Muscle layer of duodenum (tissue), 2 donors: Measurements from ENCODE around the gene SLC17A4.

Experiments used
- H3K27ac ChIP-seq: one replicate; pipeline ENCODE4 v1.7.0; 2013; ENCODE audit warnings: mild to moderate bottlenecking, low read length
- H3K27me3 ChIP-seq: one replicate; pipeline ENCODE4 v1.7.0; 2013; ENCODE audit warnings: low read depth, mild to moderate bottlenecking, control low read depth, low read length
- H3K36me3 ChIP-seq, 2 donors: one replicate each; pipeline ENCODE4 v1.7.0; 2013; ENCODE audit warnings: low read length in 2 of 2, control low read depth in 1 of 2, mild to moderate bottlenecking in 1 of 2; ENCODE audit not compliant: insufficient read depth in 2 of 2, control insufficient read depth in 1 of 2
- H3K4me1 ChIP-seq, 2 donors: one replicate each; pipeline ENCODE4 v1.7.0; 2013; ENCODE audit warnings: low read length in 2 of 2, mild to moderate bottlenecking in 2 of 2, control low read depth in 1 of 2, moderate library complexity in 1 of 2; ENCODE audit not compliant: insufficient read depth in 2 of 2, control insufficient read depth in 1 of 2
- H3K4me3 ChIP-seq, 2 donors: one replicate each; pipeline ENCODE4 v1.7.0; 2013; ENCODE audit warnings: low read length in 2 of 2, low read depth in 1 of 2, mild to moderate bottlenecking in 1 of 2
- H3K9me3 ChIP-seq, 2 donors: one replicate each; pipeline ENCODE4 v1.7.0; 2013; ENCODE audit warnings: low read length in 2 of 2, control low read depth in 1 of 2, mild to moderate bottlenecking in 1 of 2; ENCODE audit not compliant: control insufficient read depth in 1 of 2
- donor health status: healthy.

Gene SLC17A4

DNA sequence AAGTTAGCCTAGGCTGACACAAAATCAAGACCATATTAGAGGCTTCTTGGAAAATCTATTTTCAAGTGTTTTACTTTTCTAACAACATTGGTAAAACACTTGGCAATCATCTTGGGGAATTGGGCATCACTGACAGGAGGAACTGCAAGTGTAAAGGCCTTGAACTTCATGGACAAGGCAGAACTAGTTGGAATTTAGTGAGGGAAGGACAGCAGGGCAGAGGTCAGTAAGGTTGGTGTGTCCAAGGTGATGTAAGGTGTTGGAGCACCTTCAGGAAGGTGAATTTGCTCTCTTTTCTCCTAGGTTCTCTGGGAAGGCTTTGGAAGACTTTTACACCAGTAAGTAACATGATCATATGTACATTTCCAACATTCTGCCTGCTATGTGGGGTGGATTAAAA, 1.5 kb upstream of the SLC17A4 start:
- no peak overlapping the region for H3K4me3 ChIP-seq
- H3K27ac ChIP-seq = no peak overlapping the region
- H3K36me3 ChIP-seq = no peaks in the 10 kb centered on the region
- H3K9me3 ChIP-seq = no peaks in the 10 kb centered on the region
- no peaks in the 10 kb centered on the region for H3K4me1 ChIP-seq
- H3K27me3 ChIP-seq = no peaks in the 10 kb centered on the region

- Histone ChIP-seq H3K4me3 (peak overlapping the region in 1 of 2 donors; percentile 43), H3K9me3 (no peaks in the 10 kb centered on the region), H3K36me3 (no peaks in the 10 kb centered on the region), H3K4me1 (no peaks in the 10 kb centered on the region), H3K27ac (no peak overlapping the region), H3K27me3 (no peaks in the 10 kb centered on the region)
Observed at GRCh38 chr6:25755483-25755882, 941 bp downstream of the SLC17A4 start.

GRCh38 chr6:25756382-25757363, 2.1 kb downstream of the SLC17A4 start:
- H3K4me1 ChIP-seq = no peaks in the 10 kb centered on the region
- H3K27ac ChIP-seq = no peak overlapping the region
- no peaks in the 10 kb centered on the region for H3K9me3 ChIP-seq
- H3K4me3 ChIP-seq = no peak overlapping the region
- no peaks in the 10 kb centered on the region for H3K36me3 ChIP-seq
- H3K27me3 ChIP-seq = no peaks in the 10 kb centered on the region

DNA sequence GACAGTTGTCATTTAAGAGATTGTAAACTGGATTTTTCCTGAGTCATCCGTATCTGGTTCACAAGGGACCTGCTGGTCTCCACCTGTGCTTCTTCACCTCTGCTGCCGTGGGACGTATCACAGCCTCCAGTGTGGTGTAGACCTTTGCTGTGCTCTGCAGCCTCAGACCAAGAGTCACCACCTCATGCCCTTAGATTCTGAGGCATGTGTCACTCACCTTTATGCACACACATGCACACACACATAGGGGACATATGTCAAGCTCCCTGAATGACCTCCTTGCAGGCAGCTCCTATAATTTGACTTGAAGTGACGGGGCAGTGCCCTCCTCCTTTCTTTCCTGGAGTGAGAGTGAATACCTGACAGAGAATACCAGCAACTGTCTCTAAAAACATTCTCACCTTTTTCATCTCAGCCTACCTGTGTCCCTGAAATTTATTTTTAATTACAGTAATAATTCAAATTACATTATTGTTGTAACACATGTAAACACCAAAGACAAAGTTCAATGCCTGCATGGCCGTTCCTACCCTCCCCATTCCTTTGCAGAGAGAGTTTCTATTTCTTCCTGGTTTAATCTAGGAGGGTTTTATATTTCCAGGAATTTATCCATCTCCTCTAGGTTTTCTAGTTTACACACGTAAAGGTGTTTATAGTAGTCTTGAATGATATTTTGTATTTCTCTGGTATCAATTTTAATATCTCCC, 3.5 kb downstream of the SLC17A4 start:
- no peak overlapping the region for H3K27ac ChIP-seq
- no peaks in the 10 kb centered on the region for H3K9me3 ChIP-seq
- H3K4me3 ChIP-seq = no peak overlapping the region
- H3K27me3 ChIP-seq = no peaks in the 10 kb centered on the region
- H3K4me1 ChIP-seq = no peaks in the 10 kb centered on the region
- H3K36me3 ChIP-seq = no peaks in the 10 kb centered on the region

DNA sequence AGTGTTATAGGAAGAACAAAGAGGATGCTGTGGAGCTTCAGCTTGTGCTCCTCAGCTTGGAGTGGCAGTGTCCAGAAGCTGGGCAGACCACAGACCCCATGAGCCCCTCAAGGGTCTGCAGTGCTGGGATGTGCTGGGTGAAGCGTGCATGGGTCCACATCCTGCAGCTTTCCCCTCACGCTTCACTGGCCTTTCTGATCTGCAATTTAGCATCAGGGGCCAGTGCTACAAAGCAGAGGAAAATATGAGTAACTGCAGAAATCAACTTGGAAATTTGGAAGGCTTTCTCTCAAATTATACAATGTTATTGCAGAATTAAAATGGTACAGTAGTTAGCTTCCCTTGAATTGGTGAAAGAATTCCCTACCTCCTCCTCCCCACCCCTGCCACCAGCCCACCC, 10.1 kb downstream of the SLC17A4 start:
- H3K27ac ChIP-seq = no peak overlapping the region
- no peak overlapping the region for H3K4me3 ChIP-seq
- no peaks in the 10 kb centered on the region for H3K9me3 ChIP-seq
- no peaks in the 10 kb centered on the region for H3K36me3 ChIP-seq
- peaks cover 4% of the 10 kb centered on the region for H3K27me3 ChIP-seq
- H3K4me1 ChIP-seq = no peaks in the 10 kb centered on the region

DNA sequence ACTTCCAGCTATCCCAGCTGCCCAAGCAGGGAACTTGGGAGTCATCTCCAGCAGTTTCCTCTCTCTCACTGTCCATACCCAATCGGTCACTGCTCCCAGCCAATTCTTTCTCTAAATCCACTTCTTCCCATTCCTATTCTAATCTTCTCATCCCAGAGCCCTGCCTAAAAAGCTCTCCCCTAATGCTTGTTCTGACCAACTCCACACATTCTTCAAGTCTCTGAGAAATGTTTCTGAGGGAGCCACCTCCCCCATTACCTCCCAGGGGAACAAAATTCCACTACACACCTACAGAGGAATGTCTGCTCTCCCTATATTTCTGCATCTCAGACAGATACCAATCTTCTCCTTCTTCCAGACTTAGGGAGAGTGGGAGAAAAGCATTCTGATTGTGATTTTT, 14.0 kb downstream of the SLC17A4 start:
- Histone ChIP-seq H3K4me1 (no peaks in the 10 kb centered on the region), H3K9me3 (no peaks in the 10 kb centered on the region), H3K27ac (no peak overlapping the region), H3K36me3 (no peaks in the 10 kb centered on the region), H3K27me3 (peaks cover 4% of the 10 kb centered on the region), H3K4me3 (no peak overlapping the region)

DNA sequence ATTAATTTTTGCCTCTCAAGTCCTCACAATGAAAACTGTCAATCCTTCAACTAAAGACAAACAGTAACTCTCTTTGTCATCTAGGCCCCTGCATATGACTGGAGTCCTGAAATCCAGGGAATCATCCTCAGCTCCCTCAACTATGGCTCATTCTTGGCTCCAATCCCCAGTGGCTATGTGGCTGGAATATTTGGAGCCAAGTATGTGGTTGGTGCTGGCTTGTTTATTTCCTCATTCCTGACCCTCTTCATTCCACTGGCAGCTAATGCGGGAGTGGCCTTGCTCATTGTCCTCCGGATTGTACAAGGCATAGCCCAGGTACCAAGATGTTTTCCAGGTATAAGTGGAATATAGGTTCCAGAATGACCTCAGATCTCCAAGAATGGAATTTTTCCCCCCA, 15.4 kb downstream of the SLC17A4 start:
- H3K27ac ChIP-seq = no peak overlapping the region
- no peaks in the 10 kb centered on the region for H3K4me1 ChIP-seq
- H3K36me3 ChIP-seq = no peaks in the 10 kb centered on the region
- H3K27me3 ChIP-seq = no peaks in the 10 kb centered on the region
- no peaks in the 10 kb centered on the region for H3K9me3 ChIP-seq
- no peak overlapping the region for H3K4me3 ChIP-seq

DNA sequence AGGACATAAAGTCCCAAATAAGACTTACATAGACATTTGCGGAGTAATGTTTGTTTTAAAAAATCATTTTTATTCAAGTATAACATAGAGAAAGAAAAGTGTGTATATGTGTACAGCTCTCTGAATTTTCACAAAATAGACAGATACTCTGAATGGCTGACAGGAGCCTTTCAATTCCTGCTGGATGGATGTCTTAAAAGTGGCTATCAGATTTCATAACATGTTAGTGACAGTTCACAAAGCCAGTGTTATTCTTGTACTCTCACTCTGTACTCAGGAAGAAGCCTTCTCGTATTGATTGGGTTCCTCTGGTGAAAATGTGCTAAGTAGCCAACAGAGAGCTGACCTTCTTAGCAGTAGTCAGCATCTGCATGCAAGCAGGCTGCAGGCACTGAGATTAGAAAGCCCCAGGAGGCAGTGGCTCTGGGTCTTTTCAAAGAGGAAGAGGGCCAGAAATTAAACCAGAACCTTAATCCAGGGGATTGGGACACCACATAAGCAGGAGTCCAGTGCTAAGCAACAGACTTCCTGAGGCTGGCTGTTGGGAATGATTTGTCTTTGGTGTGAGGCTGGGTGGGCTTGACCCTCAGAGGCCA, 19.7 kb downstream of the SLC17A4 start:
- Histone ChIP-seq H3K27ac (no peak overlapping the region), H3K36me3 (no peaks in the 10 kb centered on the region), H3K4me1 (no peaks in the 10 kb centered on the region), H3K27me3 (no peaks in the 10 kb centered on the region), H3K9me3 (no peaks in the 10 kb centered on the region), H3K4me3 (no peak overlapping the region)

GRCh38 chr6:25777031-25777430, 22.5 kb downstream of the SLC17A4 start:
- Histone ChIP-seq H3K27me3 (no peaks in the 10 kb centered on the region), H3K27ac (no peak overlapping the region), H3K4me3 (no peak overlapping the region), H3K36me3 (no peaks in the 10 kb centered on the region), H3K4me1 (no peaks in the 10 kb centered on the region), H3K9me3 (no peaks in the 10 kb centered on the region)

GRCh38 chr6:25777856-25778649, 23.5 kb downstream of the SLC17A4 start:
- Histone ChIP-seq H3K27me3 (no peaks in the 10 kb centered on the region), H3K9me3 (no peaks in the 10 kb centered on the region), H3K4me3 (no peak overlapping the region), H3K4me1 (no peaks in the 10 kb centered on the region), H3K27ac (no peak overlapping the region), H3K36me3 (no peaks in the 10 kb centered on the region)

- Histone ChIP-seq H3K36me3 (no peaks in the 10 kb centered on the region), H3K4me3 (no peak overlapping the region), H3K27me3 (no peaks in the 10 kb centered on the region), H3K9me3 (no peaks in the 10 kb centered on the region), H3K4me1 (no peaks in the 10 kb centered on the region), H3K27ac (no peak overlapping the region)
Observed at GRCh38 chr6:25781134-25781533, 26.6 kb downstream of the SLC17A4 start.
